ENCODE results near the gene GFAP. TPM values are rescaled to one million over a fixed set of nuclear protein-coding genes. Genes with fewer than 3 reads are reported as not detected.

Gene GFAP
- total RNA-seq, 1 experiment from 2014 or later, result 1.2 TPM

- DNase-seq, result no peak
- no peaks in the 10 kb centered on the region for H4K20me1 ChIP-seq (ENCODE audit: control insufficient read depth, insufficient read depth, insufficient read length)
Observed at GRCh38 chr17:44889003-44889402, 26.3 kb downstream of the GFAP start.

More at GRCh38 chr17:44889003-44889402, 26.3 kb downstream of the GFAP start:
- H3K4me1 Mint-ChIP-seq, result no peaks in the 10 kb centered on the region
- Histone ChIP-seq H2AK5ac (ENCODE audit: insufficient read length, low read length) (no peak overlapping the region), H2AFZ (ENCODE audit: low read length) (no peak overlapping the region), H3K56ac (ENCODE audit: insufficient read length, low read depth, low read length) (no peak overlapping the region), H4K5ac (ENCODE audit: insufficient read length, low read depth, low read length) (no peak overlapping the region), H3K4ac (ENCODE audit: low read depth, low read length) (no peak overlapping the region), H3K79me1 (ENCODE audit: insufficient read depth, low read depth, low read length, poor library complexity, severe bottlenecking) (peaks cover 4% of the 10 kb centered on the region), H3K79me2 (ENCODE audit: insufficient read depth, low read length) (peaks cover 2% of the 10 kb centered on the region; the same call in 1 of the 2 replicates), H3T11ph (ENCODE audit: low read length) (no peak overlapping the region), H4K8ac (replicated peaks; ENCODE audit: insufficient read length, low read depth, low read length) (no peak overlapping the region), H3K23ac (ENCODE audit: insufficient read length, low read depth, low read length) (no peak overlapping the region), H3K4me1 (ENCODE audit: insufficient read depth, low read length) (no peaks in the 10 kb centered on the region), H2BK12ac (ENCODE audit: insufficient read length, low read depth, low read length) (no peak overlapping the region), H3K18ac (ENCODE audit: insufficient read length, low read depth, low read length) (no peak overlapping the region), H3K4me2 (ENCODE audit: insufficient read depth, insufficient read length, low read length) (no peak overlapping the region), H2BK15ac (ENCODE audit: low read depth, low read length) (no peak overlapping the region), H2BK20ac (ENCODE audit: low read depth, low read length, poor library complexity, severe bottlenecking) (no peak overlapping the region), H4K91ac (ENCODE audit: insufficient read length, low read depth, low read length) (no peak overlapping the region), H3K23me2 (ENCODE audit: insufficient read length, low read depth, low read length, poor library complexity, severe bottlenecking) (no peaks in the 10 kb centered on the region), H3K27me3 (ENCODE audit: insufficient read depth, low read length) (no peaks in the 10 kb centered on the region), H3K27ac (ENCODE audit: insufficient read length, low read depth, low read length) (no peak overlapping the region), H3K9ac (ENCODE audit: extremely low read depth, insufficient read length, low read length) (no peak overlapping the region), H3K9me3 (ENCODE audit: control insufficient read depth, low read depth, low read length) (no peaks in the 10 kb centered on the region), H3K14ac (ENCODE audit: insufficient read depth, low read length) (no peak overlapping the region; the same call in 1 of the 2 replicates), H2BK120ac (ENCODE audit: low read depth, low read length, poor library complexity, severe bottlenecking) (no peak overlapping the region), H2BK5ac (ENCODE audit: insufficient read length, low read length) (no peak overlapping the region)
- H3K27ac Mint-ChIP-seq, result no peak overlapping the region
- no peak for TF ChIP-seq CTCF (conservative IDR thresholded peaks at IDR 0.05)
- no peaks in the 10 kb centered on the region for H3K27me3 Mint-ChIP-seq (ENCODE audit: low read depth)
- no peak overlapping the region for H3K4me3 Mint-ChIP-seq
- WGBS (ENCODE audit: extremely low coverage, insufficient read length, low lambda C conversion rate), result no CpG with 5 or more reads among the region's 7 CpGs
- H3K9me3 Mint-ChIP-seq, result no peaks in the 10 kb centered on the region
- H3K36me3 Mint-ChIP-seq (ENCODE audit: insufficient read depth in 1 of 3, low read depth in 3 of 3), result peaks cover 27 to 51% (median 30%) of the 10 kb centered on the region in 3 experiments; a peak in 6 of 7 replicates
